AG04450 (cell line): ENCODE results near the gene MOBP. TPM values are rescaled to one million over a fixed set of nuclear protein-coding genes. Genes with fewer than 3 reads are reported as not detected.

Experiments used
- CTCF ChIA-PET: fragments of 300-600, 350-600 bp; formaldehyde crosslinking; extraction: SDS; loops from one replicate; lab custom pipeline; 2022; ENCODE audit warnings: antibody characterized with exemption, inconsistent platforms; lab: Charles Lee
- POLR2A ChIA-PET: fragments of 350-600 bp; formaldehyde crosslinking; extraction: SDS; loops from one replicate; lab custom pipeline; 2021; ENCODE audit warnings: antibody characterized with exemption, inconsistent platforms; lab: Yijun Ruan, JAX
- DNase-seq: peaks from one replicate; pipeline ENCODE4 v3.0.0-alpha.2; 2011; ENCODE audit warnings: low read depth, low spot score
- H3K27ac ChIP-seq: one replicate; pipeline ENCODE4 v1.5.1; 2012; ENCODE audit warnings: low read depth, low read length, control low read depth
- H3K27me3 ChIP-seq: one replicate; pipeline ENCODE4 v1.6.0; 2012; ENCODE audit warnings: low read length; ENCODE audit not compliant: control insufficient read depth, insufficient read depth
- H3K4me3 ChIP-seq: 2 replicates; pipeline ENCODE4 v1.5.1; 2011; ENCODE audit warnings: mild to moderate bottlenecking, low read depth, low read length, control low read depth
- H3K9me3 ChIP-seq: 2 replicates; pipeline ENCODE4 v1.5.1; 2012; ENCODE audit warnings: low read length; ENCODE audit not compliant: control insufficient read depth, insufficient read depth
- CTCF ChIP-seq: IDR thresholded peaks from 2 replicates; pipeline ENCODE4 v1.5.1; 2011; ENCODE audit warnings: low read depth, low read length, control low read depth, inconsistent platforms
- polyA plus RNA-seq: library from polyadenylated mRNA; depleted of rRNA; stranded (reverse); fragments of >200 nt; gene quantifications from 2 replicates; pipeline ENCODE4 v1.2.3, GENCODE V29; 2011

Gene MOBP
- polyA plus RNA-seq, 1 experiment, result not detected

- Histone ChIP-seq H3K27me3 (peaks cover 2% of the 10 kb centered on the region), H3K27ac (no peak overlapping the region), H3K9me3 (no peaks in the 10 kb centered on the region), H3K4me3 (no peak overlapping the region)
- TF ChIP-seq CTCF, result no peak
- CTCF ChIA-PET, result interaction anchor here (0.5 to 1.4 kb wide), 4 partner anchors 20 to 40 kb away, joined by 3 to 5 read pairs (median 3); no protein-coding TSS in a partner anchor
- POLR2A ChIA-PET, result no interaction called here
- DNase-seq, result no peak
Observed at GRCh38 chr3:39479701-39480414, 12.4 kb downstream of the MOBP start.

- Histone ChIP-seq H3K9me3 (no peaks in the 10 kb centered on the region), H3K27ac (no peak overlapping the region), H3K27me3 (peaks cover 2% of the 10 kb centered on the region), H3K4me3 (no peak overlapping the region)
- POLR2A ChIA-PET, result no interaction called here
- DNase-seq, result no peak
- no peak for TF ChIP-seq CTCF
- CTCF ChIA-PET, result no interaction called here
Observed at GRCh38 chr3:39485547-39485946, 18.1 kb downstream of the MOBP start.

- H3K27ac ChIP-seq, result no peak overlapping the region
- H3K27me3 ChIP-seq, result no peaks in the 10 kb centered on the region
- CTCF ChIA-PET, result no interaction called here
- DNase-seq, result no peak
- no peaks in the 10 kb centered on the region for H3K9me3 ChIP-seq
- no peak for TF ChIP-seq CTCF
- H3K4me3 ChIP-seq, result no peak overlapping the region
- POLR2A ChIA-PET, result no interaction called here
Observed at GRCh38 chr3:39491014-39491413, 23.5 kb downstream of the MOBP start.

GRCh38 chr3:39491733-39492350 is 24.4 kb downstream of the MOBP start:
- Histone ChIP-seq H3K4me3 (no peak overlapping the region), H3K27ac (no peak overlapping the region), H3K9me3 (no peaks in the 10 kb centered on the region), H3K27me3 (no peaks in the 10 kb centered on the region)
- TF ChIP-seq CTCF, result no peak
- POLR2A ChIA-PET, result no interaction called here
- DNase-seq, result no peak
- CTCF ChIA-PET, result interaction anchor here (0.7 to 0.9 kb wide), 2 partner anchors 37 to 45 kb away, joined by 3 to 4 read pairs; no protein-coding TSS in a partner anchor

GRCh38 chr3:39494781-39495180 is 27.3 kb downstream of the MOBP start:
- ChIA-PET POLR2A (no interaction called here), CTCF (no interaction called here)
- no peaks in the 10 kb centered on the region for H3K27me3 ChIP-seq
- TF ChIP-seq CTCF, result no peak
- H3K9me3 ChIP-seq, result no peaks in the 10 kb centered on the region
- H3K4me3 ChIP-seq, result no peak overlapping the region
- no peak for DNase-seq
- no peak overlapping the region for H3K27ac ChIP-seq
